Stimulated activated CD4-positive, alpha-beta T cell treated with anti-CD3 and anti-CD28 coated beads, TNF-alpha, amount 100 ng/mL, for 48 hours (primary cell): ENCODE data around the gene UQCRHL.

Experiments used
- DNase-seq, 3 donors: peaks; one replicate each; pipeline ENCODE4 v3.0.0-alpha.2; 2020; ENCODE audit warnings: low read depth in 3 of 3

Gene UQCRHL

GRCh38 chr1:15758953-15759661, 48.3 kb downstream of the UQCRHL start:
- DNase-seq = no peak

- DNase-seq = no peak
These were observed 49.0 kb downstream of the UQCRHL start, which contains the start of gene FBLIM1 for GRCh38 chr1:15758343-15758931. Gene FBLIM1 (plus strand): TSS chr1:15758795. CDS start chr1:15764984, 6,189 bp downstream.

GRCh38 chr1:15757575-15758342, 49.7 kb downstream of the UQCRHL start:
- DNase-seq = no peak
